ENCODE measurements around the gene NPAS3. TPM values are rescaled to one million over a fixed set of nuclear protein-coding genes. Genes with fewer than 3 reads are reported as not detected.

Gene NPAS3
- polyA plus RNA-seq, 2 of the 4 experiments (the other 2 are of a cell fraction): not detected

GRCh38 chr14:33676891-33677290 is 738.2 kb downstream of the NPAS3 start:
- Histone ChIP-seq H3K9me3 (no peaks in the 10 kb centered on the region), H3K4me2 (no peak overlapping the region), H3K27ac (no peak overlapping the region), H3K4me3 (no peak overlapping the region), H3K4me1 (no peaks in the 10 kb centered on the region)
- no peak for FAIRE-seq
- ChIA-PET POLR2A (no interaction called here), CTCF (interaction anchor here (1.7 kb wide), 1 partner anchor 8 kb away, joined by 5 read pairs; no protein-coding TSS in a partner anchor)
- no peak for TF ChIP-seq HOXB13 (CRISPR knock-in tag; IDR thresholded peaks at IDR 0.05; ENCODE audit: low read depth)
- no peak for ATAC-seq
- DNase-seq (ENCODE audit: low read depth in 1 of 2, low spot score in 1 of 2): no peak
- 70% methylated on average over 5 of the region's 5 CpGs for WGBS (ENCODE audit: missing lambda C conversion rate)

- CTCF ChIA-PET: no interaction called here
- 20% methylated on average over 5 of the region's 5 CpGs for WGBS (ENCODE audit: missing lambda C conversion rate)
- TF ChIP-seq CBX8 (IDR thresholded peaks at IDR 0.05): no peak
- TF ChIP-seq EHF (CRISPR knock-in tag; IDR thresholded peaks at IDR 0.05): no peak
- TF ChIP-seq CBX2 (IDR thresholded peaks at IDR 0.05; ENCODE audit: borderline replicate concordance, low read depth): no peak
- TF ChIP-seq SREBF2 (IDR thresholded peaks at IDR 0.05): no peak
- no peak for TF ChIP-seq POLR2A (IDR thresholded peaks at IDR 0.05; ENCODE audit: low read length)
- TF ChIP-seq, protein P1, sequence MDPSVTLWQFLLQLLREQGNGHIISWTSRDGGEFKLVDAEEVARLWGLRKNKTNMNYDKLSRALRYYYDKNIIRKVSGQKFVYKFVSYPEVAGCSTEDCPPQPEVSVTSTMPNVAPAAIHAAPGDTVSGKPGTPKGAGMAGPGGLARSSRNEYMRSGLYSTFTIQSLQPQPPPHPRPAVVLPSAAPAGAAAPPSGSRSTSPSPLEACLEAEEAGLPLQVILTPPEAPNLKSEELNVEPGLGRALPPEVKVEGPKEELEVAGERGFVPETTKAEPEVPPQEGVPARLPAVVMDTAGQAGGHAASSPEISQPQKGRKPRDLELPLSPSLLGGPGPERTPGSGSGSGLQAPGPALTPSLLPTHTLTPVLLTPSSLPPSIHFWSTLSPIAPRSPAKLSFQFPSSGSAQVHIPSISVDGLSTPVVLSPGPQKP (IDR thresholded peaks at IDR 0.05; ENCODE audit: low read depth, low read length): no peak
- no peak for TF ChIP-seq USF2 (IDR thresholded peaks at IDR 0.05)
These were observed 739.3 kb downstream of the NPAS3 start for GRCh38 chr14:33678005-33678404.

DNA sequence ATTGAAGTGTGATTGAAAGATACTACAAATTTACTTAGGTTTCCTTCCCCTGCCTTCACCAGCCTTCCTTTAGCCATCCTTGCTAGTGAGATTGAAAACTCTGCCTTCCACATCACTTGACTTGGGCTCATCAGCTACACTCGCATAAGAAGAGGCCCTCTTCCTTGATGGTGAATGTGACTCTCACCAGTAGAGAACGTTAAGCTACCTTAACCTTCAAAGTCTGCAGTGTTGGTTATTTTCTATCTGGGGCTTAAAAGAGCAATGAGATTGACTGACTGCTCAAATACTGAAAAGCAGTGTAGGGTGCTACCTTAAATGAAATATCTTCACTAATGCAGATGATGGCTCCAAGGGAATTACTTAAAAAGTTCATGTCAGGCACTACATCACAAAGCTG is 740.3 kb downstream of the NPAS3 start:
- ATAC-seq (no peak), DNase-seq (ENCODE audit: low read depth in 1 of 2, low spot score in 1 of 2) (no peak), FAIRE-seq (no peak)
- H3K9me3 ChIP-seq: no peaks in the 10 kb centered on the region
- WGBS (ENCODE audit: missing lambda C conversion rate): 6% methylated on average over 2 of the region's 2 CpGs
- TF ChIP-seq BCL3 (IDR thresholded peaks at IDR 0.05): no peak
- TF ChIP-seq JUN (IDR thresholded peaks at IDR 0.05): no peak
- no peak for TF ChIP-seq JUNB (IDR thresholded peaks at IDR 0.05)
- no peak for TF ChIP-seq ZC3H11A (IDR thresholded peaks at IDR 0.05)
- no peak for TF ChIP-seq FOSL2 (IDR thresholded peaks at IDR 0.05)
- TF ChIP-seq FOSL2 (CRISPR knock-in tag; IDR thresholded peaks at IDR 0.05): no peak
- TF ChIP-seq KDM5A (IDR thresholded peaks at IDR 0.05): no peak
- no peak for TF ChIP-seq PBX3 (IDR thresholded peaks at IDR 0.05)
- no peak for TF ChIP-seq TFCP2L1 (CRISPR knock-in tag; IDR thresholded peaks at IDR 0.05)
- TF ChIP-seq RCOR1 (IDR thresholded peaks at IDR 0.05; ENCODE audit: low read depth, low read length): no peak
- TF ChIP-seq NFE2L2 (conservative IDR thresholded peaks at IDR 0.05; ENCODE audit: low read length): no peak
- TF ChIP-seq ZSCAN20 (CRISPR knock-in tag; IDR thresholded peaks at IDR 0.05): no peak
- TF ChIP-seq HOXB13 (CRISPR knock-in tag; IDR thresholded peaks at IDR 0.05; ENCODE audit: low read depth): no peak
- TF ChIP-seq HOXA7 (CRISPR knock-in tag; IDR thresholded peaks at IDR 0.05): no peak
- TF ChIP-seq EHMT2 (IDR thresholded peaks at IDR 0.05; ENCODE audit: low read depth): no peak
- no peak for TF ChIP-seq CEBPB (IDR thresholded peaks at IDR 0.05)
- TF ChIP-seq HDAC2 (IDR thresholded peaks at IDR 0.05): no peak
- H3K4me2 ChIP-seq: no peak overlapping the region
- CTCF ChIA-PET: no interaction called here
- no peak overlapping the region for H3K27ac ChIP-seq
- H3K4me3 ChIP-seq: no peak overlapping the region
- POLR2A ChIA-PET: no interaction called here
- no peaks in the 10 kb centered on the region for H3K4me1 ChIP-seq

More at GRCh38 chr14:33678005-33678404, 739.3 kb downstream of the NPAS3 start:
- no peak for ATAC-seq
- no peak overlapping the region for H3K4me3 ChIP-seq
- H3K4me1 ChIP-seq: no peaks in the 10 kb centered on the region
- POLR2A ChIA-PET: no interaction called here
- no peak for FAIRE-seq
- no peak overlapping the region for H3K4me2 ChIP-seq
- no peak for DNase-seq (ENCODE audit: low read depth in 1 of 2, low spot score in 1 of 2)
- H3K9me3 ChIP-seq: no peaks in the 10 kb centered on the region
- no peak overlapping the region for H3K27ac ChIP-seq

All from A549 (cell line).